HepG2 (cell line): ENCODE measurements around the gene NDUFS6.

ENCODE experiments used
- BRCA1 ChIP-seq: sonication (generic); formaldehyde crosslinking; IDR thresholded peaks from 2 replicates; pipeline ENCODE4 v1.4.0; 2020; ENCODE audit warnings: missing genetic modification reagents
- POLR2AphosphoS5 ChIP-seq: IDR thresholded peaks from 2 replicates; pipeline ENCODE4 v1.6.1; 2012; ENCODE audit warnings: low read depth, low read length
- ZNF225 ChIP-seq: sonication (generic); formaldehyde crosslinking; IDR thresholded peaks from 2 replicates; pipeline ENCODE4 v1.4.0; 2020; ENCODE audit warnings: mild to moderate bottlenecking, missing genetic modification reagents
- ZNF547 ChIP-seq: sonication (generic); formaldehyde crosslinking; IDR thresholded peaks from 2 replicates; pipeline ENCODE4 v1.5.1; 2020; ENCODE audit warnings: mild to moderate bottlenecking, missing genetic modification reagents
- ZNF616 ChIP-seq: sonication (generic); formaldehyde crosslinking; IDR thresholded peaks from 2 replicates; pipeline ENCODE4 v1.5.0; 2020; ENCODE audit warnings: low read depth, mild to moderate bottlenecking, missing genetic modification reagents

GRCh38 chr5:1788200-1788599 lies 13.0 kb upstream of the NDUFS6 start:
- no peak for TF ChIP-seq BRCA1 (CRISPR knock-in tag)
- no peak for TF ChIP-seq ZNF616 (CRISPR knock-in tag)
- TF ChIP-seq ZNF547, result no peak
- no peak for TF ChIP-seq ZNF225 (CRISPR knock-in tag)
- TF ChIP-seq POLR2AphosphoS5, result no peak
